Gastroesophageal sphincter (tissue), 4 donors: ENCODE data around the gene PTPRN2. TPM values are rescaled to one million over a fixed set of nuclear protein-coding genes. Genes with fewer than 3 reads are reported as not detected.

Source experiments
- ATAC-seq: fragments of 150-250 bp; one replicate; pipeline ENCODE4 v1.9.1; 2016; ENCODE audit warnings: mild to moderate bottlenecking, moderate library complexity
- H3K27ac ChIP-seq, 4 donors: fragments of 200-600 bp; sonication (generic) in 3 of 4; 1 replicate in 3 of 4; 2 replicates in 1 of 4; pipeline ENCODE4 v1.5.1; 2016 to 2019
- H3K27me3 ChIP-seq: fragments of 200-600 bp; sonication (generic); one replicate; pipeline ENCODE4 v1.5.1; 2019
- H3K36me3 ChIP-seq, 2 donors: fragments of 200-600 bp; sonication (generic); one replicate each; pipeline ENCODE4 v1.5.1; 2019; ENCODE audit warnings: control low read depth in 1 of 2
- H3K4me1 ChIP-seq, 3 donors: fragments of 200-600 bp; sonication (generic); 1 replicate in 2 of 3; 2 replicates in 1 of 3; pipeline ENCODE4 v1.5.1; 2016 to 2019; ENCODE audit warnings: control low read depth in 2 of 3
- H3K4me3 ChIP-seq, 2 donors: fragments of 200-600 bp; sonication (generic); one replicate each; pipeline ENCODE4 v1.5.1; 2019; ENCODE audit warnings: mild to moderate bottlenecking in 1 of 2, moderate library complexity in 1 of 2
- H3K9me3 ChIP-seq, 3 donors: fragments of 200-600 bp; sonication (generic); one replicate each; pipeline ENCODE4 v1.5.1; 2017 to 2019; ENCODE audit warnings: control low read depth in 2 of 3
- CTCF ChIP-seq, 4 experiments: fragments of 200-600 bp in 2 of 4; fragments of 450-650 bp in 2 of 4; sonication (generic) in 1 of 4; IDR thresholded peaks; one replicate each; pipeline ENCODE4 v1.5.1; 2017 to 2019; ENCODE audit warnings: antibody characterized with exemption in 4 of 4, mild to moderate bottlenecking in 2 of 4, moderate library complexity in 2 of 4
- EP300 ChIP-seq: sonication (generic); formaldehyde crosslinking; IDR thresholded peaks from one replicate; pipeline ENCODE4 v1.6.1; 2017; ENCODE audit warnings: antibody characterized with exemption, mild to moderate bottlenecking
- POLR2A ChIP-seq, 2 donors: fragments of 450-650 bp; IDR thresholded peaks; one replicate each; pipeline ENCODE4 v1.6.1; 2017; ENCODE audit warnings: antibody characterized with exemption in 2 of 2, mild to moderate bottlenecking in 2 of 2, moderate library complexity in 1 of 2
- POLR2AphosphoS5 ChIP-seq: sonication (generic); formaldehyde crosslinking; IDR thresholded peaks from one replicate; pipeline ENCODE4 v1.6.1; 2017; ENCODE audit warnings: antibody characterized with exemption
- WGBS, 2 donors: methylation state at CpG; one replicate each; pipeline ENCODE4 v1.1.5; 2018; ENCODE audit warnings: low coverage in 1 of 2; 5-methylcytosine and 5-hydroxymethylcytosine counted together
- total RNA-seq, 4 donors: library from RNA; depleted of rRNA; stranded (reverse); fragments of >200 nt; gene quantifications; one replicate each; pipeline ENCODE4 v1.1.0, GENCODE V29; 2016

Gene PTPRN2
- total RNA-seq, 4 donors from 2014 or later, result 1.7 to 4.7 (median 3.3) TPM

DNA sequence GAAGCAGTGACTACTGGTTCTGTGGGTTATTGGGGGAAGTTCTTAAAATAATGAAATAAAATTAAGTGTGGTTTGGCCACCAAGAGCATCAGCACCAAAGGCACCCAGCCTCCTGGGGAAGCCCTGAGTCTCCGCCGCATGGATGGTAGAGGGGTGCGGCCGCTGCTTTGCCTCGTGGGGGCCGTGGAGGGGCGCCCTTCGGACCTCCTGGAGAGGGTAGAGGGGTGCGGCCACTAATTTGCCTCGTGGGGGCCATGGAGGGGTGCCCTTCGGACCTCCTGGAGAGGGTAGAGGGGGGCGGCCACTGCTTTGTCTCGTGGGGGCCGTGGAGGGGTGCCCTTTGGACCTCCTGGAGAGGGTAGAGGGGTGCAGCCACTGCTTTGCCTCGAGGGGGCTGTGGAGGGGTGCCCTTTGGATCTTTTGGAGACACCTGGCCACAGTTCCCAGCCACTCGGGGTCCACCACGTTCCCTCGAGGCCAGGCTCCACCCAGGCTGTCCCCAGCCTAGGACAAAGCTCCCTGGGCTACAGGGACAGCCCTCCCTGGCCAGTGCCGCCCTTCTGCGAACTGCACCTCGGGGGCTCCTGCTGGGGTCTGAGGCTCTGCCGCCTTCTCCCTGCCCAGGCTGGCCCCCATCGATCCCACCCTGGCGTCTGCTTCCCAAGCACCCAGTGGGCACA, 535.1 kb downstream of the PTPRN2 start:
- Histone ChIP-seq H3K4me3 (no peak overlapping the region), H3K4me1 (no peaks in the 10 kb centered on the region), H3K36me3 (no peaks in the 10 kb centered on the region), H3K27me3 (peaks cover 11% of the 10 kb centered on the region), H3K27ac (no peak overlapping the region), H3K9me3 (no peaks in the 10 kb centered on the region)
- no peak for TF ChIP-seq EP300
- TF ChIP-seq POLR2AphosphoS5, result no peak
- no peak for TF ChIP-seq POLR2A (IDR thresholded peaks at IDR 0.05)
- no peak for TF ChIP-seq CTCF (IDR thresholded peaks at IDR 0.05)
- WGBS, 2 donors, result 80 to 84% methylated on average over 2 to 14 of the region's 24 CpGs
- no peak for ATAC-seq

DNA sequence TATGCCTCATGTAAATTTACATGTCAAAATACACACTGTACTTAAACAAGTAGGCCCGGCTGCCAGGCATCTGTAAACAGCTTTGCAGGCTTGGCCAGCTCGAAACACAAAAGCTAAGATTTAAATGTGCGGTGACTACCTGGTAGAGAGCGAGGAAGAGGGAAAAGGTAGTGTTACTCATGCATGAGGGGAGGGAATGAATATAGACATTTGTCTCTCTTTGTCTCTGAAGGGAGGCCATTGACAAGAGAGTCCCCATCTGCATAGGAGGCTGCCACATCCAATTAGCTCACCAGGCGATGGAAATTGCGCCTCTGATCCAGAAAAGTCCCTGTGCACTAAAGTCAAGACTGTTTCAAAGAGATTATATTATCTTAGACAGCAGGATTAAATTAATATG, 535.8 kb downstream of the PTPRN2 start:
- H3K9me3 ChIP-seq, result no peaks in the 10 kb centered on the region
- no peak for TF ChIP-seq POLR2A (IDR thresholded peaks at IDR 0.05)
- no peak for TF ChIP-seq EP300
- TF ChIP-seq POLR2AphosphoS5, result no peak
- TF ChIP-seq CTCF (IDR thresholded peaks at IDR 0.05), result no peak
- ATAC-seq, result no peak
- no peaks in the 10 kb centered on the region for H3K4me1 ChIP-seq
- no peak overlapping the region for H3K27ac ChIP-seq
- WGBS, 2 donors, result 58 to 80% methylated on average over 1 to 6 of the region's 6 CpGs
- H3K36me3 ChIP-seq, result no peaks in the 10 kb centered on the region
- H3K4me3 ChIP-seq, result no peak overlapping the region
- peaks cover 11% of the 10 kb centered on the region for H3K27me3 ChIP-seq

DNA sequence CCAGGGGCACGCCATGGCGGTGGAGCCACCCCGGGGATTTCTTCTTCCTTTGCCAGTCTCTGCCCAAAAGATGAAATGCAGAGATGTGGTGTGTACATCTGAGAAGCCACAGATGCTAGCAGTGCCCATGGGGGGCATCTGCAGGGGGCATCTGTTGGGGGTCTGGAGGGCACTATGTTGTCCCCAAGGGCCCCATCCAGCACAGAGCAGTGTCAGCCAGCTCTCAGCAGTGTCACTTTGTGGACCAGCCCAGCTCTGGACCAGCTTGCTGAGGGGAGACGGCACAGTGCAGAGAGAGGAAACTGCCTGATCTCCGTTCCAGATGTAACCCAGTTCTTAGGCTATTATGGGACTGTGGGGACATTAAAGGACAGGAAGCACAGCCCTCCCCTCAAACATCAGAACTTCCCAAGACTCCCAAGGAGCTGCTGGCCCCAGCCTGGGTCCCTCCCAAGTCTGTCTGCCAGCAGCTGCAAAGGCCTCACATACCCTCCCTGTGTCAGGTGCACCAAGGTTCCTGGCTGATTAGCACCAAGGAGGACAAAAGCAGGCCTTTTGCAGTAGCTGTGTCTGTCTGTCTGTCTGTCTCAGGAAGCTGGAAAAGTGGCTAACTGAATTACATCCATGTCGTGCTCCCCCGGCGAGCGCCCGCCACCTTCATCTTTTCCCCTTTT, 536.5 kb downstream of the PTPRN2 start:
- no peak for ATAC-seq
- no peak overlapping the region for H3K27ac ChIP-seq
- H3K27me3 ChIP-seq, result peaks cover 11% of the 10 kb centered on the region
- 56 to 91% methylated on average over 5 of the region's 10 CpGs for WGBS, 2 donors
- TF ChIP-seq CTCF (IDR thresholded peaks at IDR 0.05), result no peak
- TF ChIP-seq EP300, result no peak
- TF ChIP-seq POLR2AphosphoS5, result no peak
- TF ChIP-seq POLR2A (IDR thresholded peaks at IDR 0.05), result no peak
- no peaks in the 10 kb centered on the region for H3K4me1 ChIP-seq
- H3K4me3 ChIP-seq, result no peak overlapping the region
- no peaks in the 10 kb centered on the region for H3K9me3 ChIP-seq
- no peaks in the 10 kb centered on the region for H3K36me3 ChIP-seq

DNA sequence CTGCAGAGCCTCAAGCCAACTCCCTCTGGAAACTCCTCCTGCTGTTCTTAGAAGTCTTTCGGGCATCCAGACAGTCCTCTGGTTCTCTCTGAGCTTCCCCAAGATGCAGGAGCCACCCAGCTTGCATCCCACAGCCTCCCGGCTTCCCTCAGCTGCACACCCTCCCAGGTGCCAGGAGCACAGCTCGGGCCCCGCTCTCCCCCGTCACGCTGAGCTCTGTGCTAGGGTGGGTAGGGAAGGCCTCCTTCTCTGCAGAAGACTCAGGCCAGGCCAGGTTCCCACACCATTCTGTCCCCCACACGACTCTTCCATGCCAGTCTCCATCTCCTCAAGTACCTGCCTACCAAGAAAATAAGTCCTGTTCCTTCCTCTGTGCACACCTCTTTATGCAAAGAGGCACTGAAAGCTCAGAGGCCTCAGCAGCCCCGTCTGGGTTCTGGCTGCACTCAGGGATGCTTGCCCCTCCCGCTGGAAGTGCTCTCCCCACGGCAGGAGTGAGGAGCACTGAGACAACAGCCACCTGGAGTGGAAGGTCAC, 537.1 kb downstream of the PTPRN2 start:
- 77% methylated on average over 4 of the region's 10 CpGs; no CpG with 5 or more reads in 1 of the 2 donors for WGBS, 2 donors
- no peak for TF ChIP-seq POLR2A (IDR thresholded peaks at IDR 0.05)
- TF ChIP-seq POLR2AphosphoS5, result no peak
- no peak for TF ChIP-seq CTCF (IDR thresholded peaks at IDR 0.05)
- TF ChIP-seq EP300, result no peak
- Histone ChIP-seq H3K36me3 (no peaks in the 10 kb centered on the region), H3K27me3 (peaks cover 11% of the 10 kb centered on the region), H3K27ac (no peak overlapping the region), H3K4me3 (no peak overlapping the region), H3K9me3 (no peaks in the 10 kb centered on the region), H3K4me1 (no peaks in the 10 kb centered on the region)
- ATAC-seq, result no peak
